HUES48 (cell line): ENCODE measurements around the gene TMSB10.
"Not testable (repeated sequence)": the region's sequence is repeated elsewhere in the genome, so short reads cannot be mapped to it uniquely, and the experiment has no call there.

Experiments used
- H3K27ac ChIP-seq: one replicate; pipeline ENCODE4 v1.7.0; 2013; ENCODE audit warnings: low read depth, low read length, inconsistent platforms
- H3K27me3 ChIP-seq: 2 replicates; pipeline ENCODE4 v1.6.1; 2013; ENCODE audit warnings: mild to moderate bottlenecking, low read length; ENCODE audit not compliant: control insufficient read depth, insufficient read depth
- H3K36me3 ChIP-seq: 2 replicates; pipeline ENCODE4 v1.6.1; 2013; ENCODE audit warnings: low read length; ENCODE audit not compliant: control insufficient read depth, insufficient read depth
- H3K4me1 ChIP-seq: 2 replicates; pipeline ENCODE4 v1.6.1; 2013; ENCODE audit warnings: mild to moderate bottlenecking, low read length; ENCODE audit not compliant: control insufficient read depth, insufficient read depth
- H3K4me3 ChIP-seq: 2 replicates; pipeline ENCODE4 v1.5.1; 2013; ENCODE audit warnings: mild to moderate bottlenecking, low read depth, low read length
- H3K9ac ChIP-seq: 2 replicates; pipeline ENCODE4 v1.6.1; 2013; ENCODE audit warnings: mild to moderate bottlenecking, low read depth, low read length, moderate library complexity
- H3K9me3 ChIP-seq: 2 replicates; pipeline ENCODE4 v1.6.1; 2013; ENCODE audit warnings: low read length; ENCODE audit not compliant: control insufficient read depth, insufficient read depth

The TMSB10 gene

DNA sequence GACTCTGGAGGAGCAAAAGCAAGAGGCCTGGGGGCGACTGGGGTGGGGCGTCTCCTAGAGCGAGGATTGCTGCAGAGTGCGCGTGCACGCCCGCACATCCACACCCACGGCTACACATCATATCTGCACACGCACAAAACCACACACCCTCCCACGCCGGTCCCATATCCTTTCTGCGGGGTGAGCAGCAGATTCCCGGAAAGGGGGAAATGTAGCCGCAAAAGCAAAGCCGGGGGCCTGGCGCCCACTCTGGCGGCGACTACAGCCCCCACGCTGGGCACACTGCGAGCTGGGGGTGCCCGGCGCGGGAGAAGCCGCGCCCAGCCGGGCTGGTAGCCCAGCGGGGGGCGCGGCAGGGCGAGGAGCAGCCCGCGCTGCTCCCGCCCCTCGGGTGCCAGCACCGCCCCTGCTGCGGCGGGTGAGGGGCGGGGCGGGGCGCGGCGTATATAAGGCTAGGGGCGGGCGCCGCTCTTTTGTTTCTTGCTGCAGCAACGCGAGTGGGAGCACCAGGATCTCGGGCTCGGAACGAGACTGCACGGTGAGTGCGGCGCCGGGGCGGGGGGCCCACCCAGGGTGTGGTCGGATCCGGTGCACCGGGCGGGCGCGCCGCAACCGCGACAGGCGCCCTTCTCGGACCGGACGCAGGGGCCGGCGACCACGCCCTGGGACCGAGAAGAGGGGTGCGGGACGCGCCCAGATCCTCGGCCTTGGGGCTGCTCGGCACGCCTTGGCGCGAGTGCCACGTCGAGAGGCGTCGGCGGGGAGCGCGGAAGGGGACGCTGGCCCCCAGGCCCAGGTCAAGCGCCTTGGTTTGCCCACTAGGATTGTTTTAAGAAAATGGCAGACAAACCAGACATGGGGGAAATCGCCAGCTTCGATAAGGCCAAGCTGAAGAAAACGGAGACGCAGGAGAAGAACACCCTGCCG, at the start of gene TMSB10:
TSS of gene TMSB10 (plus strand) at position 476 of the 927 bp plus-strand sequence.
- no peaks in the 10 kb centered on the region for H3K36me3 ChIP-seq
- H3K9ac ChIP-seq = peak within 1 kb of the TSS; percentile 88
- H3K4me3 ChIP-seq = peak within 1 kb of the TSS; percentile 91
- H3K27me3 ChIP-seq = peaks cover 27% of the 10 kb centered on the region
- peaks cover 5% of the 10 kb centered on the region; the same call in 1 of the 2 replicates for H3K4me1 ChIP-seq
- peak within 1 kb of the TSS; percentile 84 for H3K27ac ChIP-seq
- H3K9me3 ChIP-seq = no peaks in the 10 kb centered on the region

GRCh38 chr2:84855731-84856130, 49.7 kb upstream of the TMSB10 start:
- peaks cover 17% of the 10 kb centered on the region for H3K4me1 ChIP-seq
- H3K9ac ChIP-seq = no peak overlapping the region
- H3K36me3 ChIP-seq = no peaks in the 10 kb centered on the region
- H3K4me3 ChIP-seq = peak overlapping the region; percentile 31
- H3K27me3 ChIP-seq = peaks cover 40% of the 10 kb centered on the region
- no peaks in the 10 kb centered on the region for H3K9me3 ChIP-seq
- no peak overlapping the region for H3K27ac ChIP-seq

- Histone ChIP-seq H3K27me3 (peaks cover 40% of the 10 kb centered on the region), H3K27ac (no peak overlapping the region), H3K4me1 (peaks cover 22% of the 10 kb centered on the region), H3K4me3 (no peak overlapping the region), H3K9ac (no peak overlapping the region), H3K36me3 (no peaks in the 10 kb centered on the region), H3K9me3 (no peaks in the 10 kb centered on the region)
Observed at GRCh38 chr2:84856787-84857186, 48.7 kb upstream of the TMSB10 start.

DNA sequence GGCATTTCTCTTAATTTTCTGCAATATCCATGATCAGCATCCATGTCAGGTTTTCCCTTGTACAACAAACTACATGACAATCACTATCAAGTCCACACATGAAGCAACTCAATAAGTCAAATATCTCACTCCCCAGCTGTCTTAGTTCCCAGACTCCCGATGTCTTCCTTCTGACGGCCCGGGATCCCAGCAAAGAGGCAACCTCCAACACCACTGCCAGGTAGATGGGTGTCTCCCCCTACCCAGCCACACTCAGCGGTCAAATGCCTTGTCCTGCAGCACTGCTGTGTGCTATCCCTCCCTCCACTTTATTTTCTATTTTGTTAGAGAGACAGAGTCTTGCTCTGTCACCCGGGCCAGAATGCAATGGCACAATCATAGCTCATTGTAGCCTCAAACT, 47.9 kb upstream of the TMSB10 start:
- Histone ChIP-seq H3K9me3 (no peaks in the 10 kb centered on the region), H3K27ac (no peak overlapping the region), H3K4me3 (no peak overlapping the region), H3K36me3 (no peaks in the 10 kb centered on the region), H3K9ac (no peak overlapping the region), H3K4me1 (peaks cover 27% of the 10 kb centered on the region), H3K27me3 (peaks cover 40% of the 10 kb centered on the region)

DNA sequence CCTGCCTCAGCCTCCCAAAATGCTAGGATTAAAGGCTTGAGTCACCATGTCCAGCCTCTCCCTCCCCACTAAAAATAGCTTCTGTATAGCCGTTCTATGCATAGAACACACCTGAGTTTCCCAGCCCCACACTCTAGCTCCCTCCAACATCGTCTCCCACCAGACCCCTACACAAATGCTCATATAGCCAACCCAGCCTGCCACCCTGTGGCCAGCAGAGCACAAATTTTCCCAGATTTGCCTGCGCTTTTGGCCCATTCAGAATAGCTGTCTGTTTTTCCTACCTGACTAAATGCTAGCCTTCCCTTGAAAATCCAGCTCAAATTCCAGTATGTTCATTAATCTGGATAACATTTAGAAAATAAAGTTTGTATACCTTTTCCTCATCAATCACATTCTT, 47.3 kb upstream of the TMSB10 start:
- Histone ChIP-seq H3K9me3 (no peaks in the 10 kb centered on the region), H3K9ac (no peak overlapping the region), H3K27me3 (peaks cover 40% of the 10 kb centered on the region), H3K27ac (no peak overlapping the region), H3K36me3 (no peaks in the 10 kb centered on the region), H3K4me1 (peaks cover 27% of the 10 kb centered on the region), H3K4me3 (no peak overlapping the region)

DNA sequence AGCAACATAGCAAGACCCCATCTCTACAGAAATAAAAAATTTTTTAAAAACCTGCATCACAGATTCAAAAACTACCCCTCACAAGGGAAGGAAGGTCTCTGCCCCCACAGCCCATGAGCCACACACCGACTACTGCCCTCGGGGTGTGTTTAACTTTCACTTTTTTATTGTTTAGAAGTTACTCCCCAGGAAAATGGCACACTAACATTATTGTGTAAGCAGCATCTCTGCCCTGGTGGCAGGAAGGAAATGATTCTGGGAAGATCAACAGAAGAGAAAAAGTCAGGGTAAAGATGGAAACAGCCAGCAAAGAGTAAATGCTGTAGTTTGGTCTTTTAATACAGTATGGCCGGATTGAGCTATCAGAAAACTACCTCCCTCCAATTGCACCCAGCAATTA, 46.5 kb upstream of the TMSB10 start:
- Histone ChIP-seq H3K27ac (no peak overlapping the region), H3K36me3 (no peaks in the 10 kb centered on the region), H3K27me3 (peaks cover 40% of the 10 kb centered on the region), H3K9ac (no peak overlapping the region), H3K9me3 (no peaks in the 10 kb centered on the region), H3K4me1 (peaks cover 27% of the 10 kb centered on the region), H3K4me3 (no peak overlapping the region)

DNA sequence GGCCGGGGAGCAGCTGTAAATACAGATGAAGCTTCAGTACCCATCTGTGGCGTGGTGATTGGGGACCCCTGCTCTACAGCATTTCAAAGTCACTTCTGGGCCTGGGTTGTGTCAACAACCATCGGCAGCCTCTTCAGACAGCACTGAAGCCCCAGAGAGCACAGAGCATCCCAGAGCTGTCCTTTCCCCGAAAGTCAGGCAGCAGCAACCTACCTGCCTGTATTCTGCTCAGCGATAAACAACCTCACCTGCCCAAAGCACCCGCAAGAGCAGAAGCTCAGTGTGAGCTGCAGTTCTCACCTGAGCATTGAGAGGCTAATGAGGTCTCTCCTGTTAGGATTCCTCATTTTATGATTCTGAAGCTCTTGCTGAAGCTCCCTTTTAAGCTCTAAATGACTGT, 43.9 kb upstream of the TMSB10 start:
- Histone ChIP-seq H3K4me3 (no peak overlapping the region), H3K27ac (no peak overlapping the region), H3K9me3 (no peaks in the 10 kb centered on the region), H3K9ac (no peak overlapping the region), H3K4me1 (peaks cover 9% of the 10 kb centered on the region), H3K27me3 (peaks cover 15% of the 10 kb centered on the region), H3K36me3 (no peaks in the 10 kb centered on the region)

DNA sequence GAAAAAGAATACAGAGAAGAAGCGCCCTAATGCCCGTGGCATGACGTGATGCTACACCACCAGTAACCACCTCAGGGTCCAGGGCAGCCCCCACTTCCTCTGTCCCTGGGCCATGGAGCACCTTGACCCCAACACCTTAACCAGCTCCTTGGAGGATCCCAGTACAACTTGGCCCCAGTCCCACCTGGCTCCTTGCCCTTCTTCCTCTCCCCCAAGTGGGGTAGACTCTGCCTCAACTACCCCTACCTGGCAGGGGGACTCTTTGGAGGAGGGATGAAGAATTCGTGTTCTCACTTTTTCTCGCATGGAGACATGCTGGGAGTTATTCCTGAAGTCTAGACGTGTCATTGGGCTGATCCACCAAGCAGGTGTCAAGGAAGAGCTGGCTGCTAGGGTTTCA, 43.5 kb upstream of the TMSB10 start:
- H3K9ac ChIP-seq = no peak overlapping the region
- H3K36me3 ChIP-seq = no peaks in the 10 kb centered on the region
- peaks cover 10% of the 10 kb centered on the region for H3K27me3 ChIP-seq
- no peaks in the 10 kb centered on the region for H3K9me3 ChIP-seq
- H3K4me3 ChIP-seq = no peak overlapping the region
- H3K4me1 ChIP-seq = peaks cover 9% of the 10 kb centered on the region
- no peak overlapping the region for H3K27ac ChIP-seq

- H3K27ac ChIP-seq = no peak overlapping the region
- no peaks in the 10 kb centered on the region for H3K9me3 ChIP-seq
- no peaks in the 10 kb centered on the region for H3K36me3 ChIP-seq
- H3K4me3 ChIP-seq = no peak overlapping the region
- no peak overlapping the region for H3K9ac ChIP-seq
- H3K27me3 ChIP-seq = no peaks in the 10 kb centered on the region
- H3K4me1 ChIP-seq = peaks cover 9% of the 10 kb centered on the region
Observed at GRCh38 chr2:84865181-84865783, 40.2 kb upstream of the TMSB10 start.

DNA sequence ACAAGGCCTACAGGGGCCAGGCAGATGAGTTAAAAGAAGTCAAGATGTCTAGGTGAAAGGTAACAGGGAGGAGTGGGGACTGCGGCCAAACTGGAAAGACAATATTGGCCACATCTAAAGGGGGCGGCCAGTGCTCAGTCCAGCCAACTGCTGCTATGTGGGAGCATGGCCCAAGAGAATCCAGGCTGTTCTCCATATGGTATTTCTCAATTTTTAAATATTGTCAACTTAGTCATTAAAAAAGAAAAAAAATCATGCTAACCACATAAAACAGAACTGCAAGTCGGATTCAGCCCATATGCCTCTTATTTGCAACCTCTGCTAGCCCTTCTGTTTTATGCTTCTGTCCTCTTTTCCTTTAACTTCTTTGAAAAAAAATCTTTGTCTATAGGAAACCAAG, 39.3 kb upstream of the TMSB10 start:
- H3K4me1 ChIP-seq = peaks cover 9% of the 10 kb centered on the region
- H3K27ac ChIP-seq = no peak overlapping the region
- no peak overlapping the region for H3K4me3 ChIP-seq

GRCh38 chr2:84868327-84868726, 37.1 kb upstream of the TMSB10 start:
- H3K4me1 ChIP-seq, H3K27me3 ChIP-seq, H3K4me3 ChIP-seq, H3K27ac ChIP-seq, H3K9ac ChIP-seq, H3K9me3 ChIP-seq, H3K36me3 ChIP-seq: not testable (repeated sequence)

More for the DNA sequence above, 39.3 kb upstream of the TMSB10 start:
- no peak overlapping the region for H3K9ac ChIP-seq
- no peaks in the 10 kb centered on the region for H3K9me3 ChIP-seq
- H3K36me3 ChIP-seq = no peaks in the 10 kb centered on the region
- no peaks in the 10 kb centered on the region for H3K27me3 ChIP-seq
